A673 (cell line): ENCODE measurements around the gene CRABP1. TPM values are rescaled to one million over a fixed set of nuclear protein-coding genes. Genes with fewer than 3 reads are reported as not detected.
A peak's percentile ranks its signal among the peaks of the same experiment; 100 is the strongest.

ENCODE experiments used
- BruUV-seq: library from RNA; stranded (reverse); fragments of 400-500 nt; replicated peaks from 2 replicates; lab custom pipeline; 2021; lab: Mats Ljungman, UMichigan
- CTCF ChIA-PET: fragments of 300-600 bp; sonication (Branson Sonifier 250); formaldehyde crosslinking; loops from one replicate; lab custom pipeline; 2022; ENCODE audit warnings: antibody characterized with exemption; lab: Charles Lee
- POLR2A ChIA-PET: fragments of 300-600 bp; sonication (Branson Sonifier 250); formaldehyde crosslinking; loops from one replicate; lab custom pipeline; 2022; ENCODE audit warnings: antibody characterized with exemption; ENCODE audit not compliant: low non-redundant PET; lab: Charles Lee
- DNase-seq: peaks from one replicate; pipeline ENCODE4 v3.0.0-alpha.2; 2015; ENCODE audit warnings: low spot score
- H3K27ac ChIP-seq: fragments of 200-600 bp; sonication (generic); 2 replicates; pipeline ENCODE4 v1.5.1; 2016; ENCODE audit warnings: mixed run types, low read depth, mild to moderate bottlenecking, mixed read lengths, antibody characterized with exemption, low read length; ENCODE audit not compliant: poor library complexity, severe bottlenecking
- H3K27me3 ChIP-seq: fragments of 200-600 bp; sonication (generic); replicated peaks from 2 replicates; pipeline ENCODE4 v1.6.1; 2017; ENCODE audit warnings: mixed run types, low read depth, mild to moderate bottlenecking, mixed read lengths, antibody characterized with exemption, low read length; ENCODE audit not compliant: insufficient read depth, poor library complexity
- H3K36me3 ChIP-seq: fragments of 200-600 bp; sonication (generic); 2 replicates; pipeline ENCODE4 v1.6.1; 2016; ENCODE audit warnings: mixed run types, mild to moderate bottlenecking, mixed read lengths, antibody characterized with exemption, low read length; ENCODE audit not compliant: insufficient read depth, poor library complexity, severe bottlenecking
- H3K4me1 ChIP-seq: fragments of 200-600 bp; sonication (generic); 2 replicates; pipeline ENCODE4 v1.6.1; 2017; ENCODE audit warnings: mixed run types, mild to moderate bottlenecking, mixed read lengths, antibody characterized with exemption, low read length; ENCODE audit not compliant: insufficient read depth, poor library complexity, severe bottlenecking
- H3K4me3 ChIP-seq: fragments of 200-600 bp; sonication (generic); 2 replicates; pipeline ENCODE4 v1.5.1; 2016; ENCODE audit warnings: low read depth, mixed run types, mild to moderate bottlenecking, mixed read lengths, low read length; ENCODE audit not compliant: poor library complexity, severe bottlenecking
- H3K9me3 ChIP-seq: fragments of 200-600 bp; sonication (generic); 2 replicates; pipeline ENCODE4 v1.6.1; 2016; ENCODE audit warnings: mixed run types, low read depth, mild to moderate bottlenecking, mixed read lengths, antibody characterized with exemption, low read length; ENCODE audit not compliant: poor library complexity, severe bottlenecking
- CTCF ChIP-seq: fragments of 300-800, 200-600 bp; sonication (generic); conservative IDR thresholded peaks from 2 replicates; pipeline ENCODE4 v1.5.1; 2017; ENCODE audit warnings: low read depth, mild to moderate bottlenecking, antibody characterized with exemption, low read length, moderate library complexity, mixed read lengths
- EZH2 ChIP-seq: fragments of 200-600 bp; sonication (generic); IDR thresholded peaks from 2 replicates; pipeline ENCODE4 v1.6.1; 2017; ENCODE audit warnings: borderline replicate concordance, low read depth, mild to moderate bottlenecking, mixed read lengths, antibody characterized with exemption, low read length; ENCODE audit not compliant: poor library complexity, severe bottlenecking
- intact Hi-C: fragments of 100-400 bp; cut with micrococcal nuclease; formaldehyde crosslinking; loops from one replicate; pipeline ENCODE4 v1.10.0; 2022; ENCODE audit not compliant: unreplicated experiment
- total RNA-seq: library from RNA; stranded (reverse); gene quantifications from 2 replicates; pipeline ENCODE4 v1.2.3, GENCODE V29; 2021

CRABP1 gene
- total RNA-seq, 1 experiment from 2014 or later = 61.2 TPM

DNA sequence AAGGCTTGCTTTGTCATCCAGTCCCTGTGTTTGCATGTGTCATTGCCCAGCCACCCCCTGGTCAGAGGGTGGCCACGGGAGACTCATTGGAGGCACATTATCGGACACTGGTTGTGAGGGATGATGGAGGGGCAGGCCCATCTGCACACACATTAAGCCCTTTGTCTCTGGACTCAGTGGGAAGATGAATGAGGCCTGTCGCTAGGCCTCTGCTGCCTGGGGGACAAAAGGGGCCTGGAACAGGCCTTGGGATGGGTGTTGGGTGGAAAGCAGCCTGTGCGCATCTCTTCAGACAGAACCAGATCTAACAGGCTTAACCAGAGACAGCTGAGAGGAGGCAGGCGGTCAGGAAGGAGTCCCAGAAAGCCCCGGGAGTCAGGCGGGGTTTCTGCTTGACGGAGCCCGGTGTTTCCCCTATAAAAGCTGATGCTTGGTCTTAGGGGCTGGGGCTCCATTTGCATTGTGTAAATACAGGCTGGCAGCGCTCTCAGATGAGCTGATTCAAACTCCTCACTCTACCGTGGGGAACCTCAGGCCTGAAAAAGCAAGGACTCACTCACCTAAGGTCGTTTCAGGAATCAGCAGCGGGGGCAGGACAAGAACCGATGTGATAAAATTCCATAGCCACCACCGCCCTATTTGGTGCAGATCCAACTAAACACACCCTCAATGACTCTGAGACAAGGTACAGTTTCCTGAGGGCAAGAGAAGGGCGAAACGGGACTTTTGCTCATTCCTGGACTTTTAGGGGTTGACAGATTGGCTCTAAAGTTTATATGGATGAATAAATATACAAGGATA lies 23.7 kb upstream of the CRABP1 start:
- ChIA-PET CTCF (interaction anchor here (0.6 to 1.1 kb wide), 2 partner anchors 99 to 154 kb away, joined by 4 to 8 read pairs; no protein-coding TSS in a partner anchor), POLR2A (no interaction called here)
- H3K27me3 ChIP-seq = no peaks in the 10 kb centered on the region
- H3K4me3 ChIP-seq = no peak overlapping the region
- TF ChIP-seq CTCF (no peak), EZH2 (no peak)
- no peaks in the 10 kb centered on the region for H3K9me3 ChIP-seq
- peak; percentile 28 for DNase-seq
- no TSS peak for BruUV-seq
- peak overlapping the region; percentile 37 for H3K27ac ChIP-seq
- intact Hi-C loops = no loop called here
- peaks cover 12% of the 10 kb centered on the region for H3K4me1 ChIP-seq
- H3K36me3 ChIP-seq = no peaks in the 10 kb centered on the region

GRCh38 chr15:78317145-78317836 lies 22.9 kb upstream of the CRABP1 start:
- H3K27ac ChIP-seq = no peak overlapping the region
- POLR2A ChIA-PET = interaction anchor here (0.6 kb wide), 2 partner anchors 92 to 106 kb away, joined by 4 to 6 read pairs; no protein-coding TSS in a partner anchor
- DNase-seq = no peak
- no peaks in the 10 kb centered on the region for H3K36me3 ChIP-seq
- H3K9me3 ChIP-seq = no peaks in the 10 kb centered on the region
- CTCF ChIA-PET = interaction anchor here (1.1 kb wide), 1 partner anchor 98 kb away, joined by 4 read pairs; no protein-coding TSS in a partner anchor
- H3K27me3 ChIP-seq = no peaks in the 10 kb centered on the region
- BruUV-seq = no TSS peak
- no peak for TF ChIP-seq CTCF
- TF ChIP-seq EZH2 = no peak
- intact Hi-C loops = no loop called here
- H3K4me1 ChIP-seq = peaks cover 19% of the 10 kb centered on the region
- H3K4me3 ChIP-seq = no peak overlapping the region

DNA sequence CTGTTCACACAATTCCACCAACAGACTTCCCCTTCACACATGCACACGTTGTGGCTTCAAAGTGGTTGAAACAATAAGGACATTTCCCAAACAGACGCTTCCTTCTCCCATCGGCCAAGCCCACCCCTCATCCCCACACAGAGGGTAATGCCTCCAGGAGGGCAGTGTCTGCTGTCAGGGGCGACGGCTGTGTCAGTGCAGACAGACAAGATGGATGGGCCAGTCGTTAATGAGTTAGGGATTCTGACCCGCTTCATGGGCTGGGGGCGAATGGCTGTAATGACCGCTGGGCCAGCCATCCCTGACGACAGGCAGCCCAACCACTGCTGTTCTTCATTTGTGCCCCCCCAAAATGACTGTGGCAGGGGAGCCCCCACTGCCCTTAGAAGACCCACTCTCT lies 20.6 kb upstream of the CRABP1 start:
- no peaks in the 10 kb centered on the region for H3K36me3 ChIP-seq
- H3K9me3 ChIP-seq = no peaks in the 10 kb centered on the region
- ChIA-PET CTCF (no interaction called here), POLR2A (no interaction called here)
- no peak for DNase-seq
- H3K27me3 ChIP-seq = no peaks in the 10 kb centered on the region
- TF ChIP-seq EZH2 = no peak
- no peak for TF ChIP-seq CTCF
- intact Hi-C loops = no loop called here
- H3K4me1 ChIP-seq = peaks cover 31% of the 10 kb centered on the region
- BruUV-seq = no TSS peak
- no peak overlapping the region for H3K4me3 ChIP-seq
- no peak overlapping the region for H3K27ac ChIP-seq
